HepG2 (cell line): ENCODE results near the gene TMEM184B. TPM values are rescaled to one million over a fixed set of nuclear protein-coding genes. Genes with fewer than 3 reads are reported as not detected.

Experiments
- AKAP8 ChIP-seq: sonication (generic); formaldehyde crosslinking; IDR thresholded peaks from 2 replicates; pipeline ENCODE4 v1.5.1; 2020; ENCODE audit warnings: mild to moderate bottlenecking, missing genetic modification reagents
- ARID2 ChIP-seq: sonication (generic); formaldehyde crosslinking; IDR thresholded peaks from 2 replicates; pipeline ENCODE4 v1.8.1; 2022; ENCODE audit warnings: mild to moderate bottlenecking, missing genetic modification reagents, borderline replicate concordance
- ATF7-NPFF ChIP-seq: sonication (generic); formaldehyde crosslinking; IDR thresholded peaks from 2 replicates; pipeline ENCODE4 v1.8.1; 2023; ENCODE audit warnings: mild to moderate bottlenecking, low read depth, missing genetic modification reagents, moderate library complexity
- KDM3A ChIP-seq: IDR thresholded peaks from 2 replicates; pipeline ENCODE4 v1.6.1; 2018; ENCODE audit warnings: low read depth, missing compliant biosample characterization
- MXI1 ChIP-seq: IDR thresholded peaks from 3 replicates; pipeline ENCODE4 v1.6.1; 2012; ENCODE audit warnings: low read depth, low read length, inconsistent platforms, borderline replicate concordance
- ZMYM3 ChIP-seq: sonication (generic); formaldehyde crosslinking; IDR thresholded peaks from 2 replicates; pipeline ENCODE4 v1.5.1; 2020; ENCODE audit warnings: mild to moderate bottlenecking, missing genetic modification reagents
- polyA plus RNA-seq, 8 experiments: library from polyadenylated mRNA; depleted of rRNA in 3 of 8; stranded (reverse) in 7 of 8; unstranded in 1 of 8; fragments of >200 nt; fragmentation: Illumina TruSeq in 4 of 8; extraction: Trizol in 4 of 8; gene quantifications; 2 replicates each; pipeline versions ENCODE4 v1.2.1 to v1.2.3, GENCODE V29; 2011 to 2016; ENCODE audit warnings: low read depth in 4 of 8, missing spikeins in 1 of 8, mixed read lengths in 1 of 8; ENCODE audit not compliant: insufficient read depth in 1 of 8
- total RNA-seq, 5 experiments: library from RNA; depleted of rRNA; stranded (reverse); fragments of >200 nt; fragmentation: Illumina TruSeq; extraction: Trizol; gene quantifications; 2 replicates each; pipeline ENCODE4 v1.2.3, GENCODE V29; 2016; ENCODE audit warnings: low read depth in 1 of 5
- TF ChIP-seq, protein P1 (sequence below): sonication (generic); formaldehyde crosslinking; IDR thresholded peaks from 2 replicates; pipeline ENCODE4 v1.9.0; 2021; ENCODE audit warnings: mild to moderate bottlenecking, missing genetic modification reagents
- TF ChIP-seq, protein P2 (sequence below): sonication (generic); formaldehyde crosslinking; IDR thresholded peaks from 2 replicates; pipeline ENCODE4 v1.9.0; 2022; ENCODE audit warnings: missing genetic modification reagents, mild to moderate bottlenecking, borderline replicate concordance
- TF ChIP-seq, protein P3 (sequence below): sonication (generic); formaldehyde crosslinking; IDR thresholded peaks from 2 replicates; pipeline ENCODE4 v1.5.0; 2020; ENCODE audit warnings: missing genetic modification reagents
- TF ChIP-seq, protein P4 (sequence below): sonication (generic); formaldehyde crosslinking; IDR thresholded peaks from 2 replicates; pipeline ENCODE4 v1.4.0; 2020; ENCODE audit warnings: missing genetic modification reagents
- TF ChIP-seq, protein P5 (sequence below): sonication (generic); formaldehyde crosslinking; IDR thresholded peaks from 2 replicates; pipeline ENCODE4 v1.8.1; 2023; ENCODE audit warnings: mild to moderate bottlenecking, moderate library complexity, missing genetic modification reagents
- TF ChIP-seq, protein P6 (sequence below): sonication (generic); formaldehyde crosslinking; IDR thresholded peaks from 2 replicates; pipeline ENCODE4 v1.4.0; 2020; ENCODE audit warnings: missing genetic modification reagents, borderline replicate concordance

The TMEM184B gene
- total and polyA plus RNA-seq, 2 of the 13 experiments (the other 11 are each of a cell fraction or from before 2014, with no cell fraction given), result 15.9 to 16.0 TPM

DNA sequence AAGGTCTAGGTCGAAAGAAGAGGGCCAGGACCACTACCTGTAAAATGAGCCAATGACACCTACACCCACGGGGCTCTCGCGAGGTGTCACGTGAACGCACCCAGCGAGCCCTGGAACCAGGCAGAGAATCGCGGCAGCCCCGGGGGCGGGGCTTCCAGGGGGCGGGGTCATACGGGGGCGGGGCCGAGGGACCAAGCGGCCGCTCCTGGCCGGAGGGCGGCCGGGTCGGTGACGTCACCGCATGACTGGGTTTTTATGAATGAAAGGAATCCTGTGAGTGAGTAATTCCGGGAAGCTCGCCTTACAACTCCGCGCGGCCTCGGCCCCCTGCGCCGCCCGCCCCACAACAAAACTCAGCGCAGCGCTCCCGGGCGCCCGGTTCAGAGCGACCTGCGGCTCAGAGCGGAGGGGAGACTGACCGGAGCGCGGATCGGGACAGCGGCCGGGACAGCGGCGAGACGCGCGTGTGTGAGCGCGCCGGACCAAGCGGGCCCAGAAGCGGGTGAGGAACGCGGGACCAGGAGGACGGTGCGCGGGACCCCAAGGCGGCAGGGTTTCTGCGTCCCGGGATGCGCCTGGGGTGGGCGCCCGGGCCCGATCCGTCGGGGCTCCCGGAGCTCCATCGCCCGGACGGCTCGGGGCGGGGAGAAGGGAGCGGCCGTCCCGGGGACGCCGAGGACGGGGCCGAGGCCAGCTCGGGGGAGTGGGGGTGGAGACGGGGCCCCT, 70.9 kb downstream of the TMEM184B start, which contains the start of gene MAFF (continued):
- TF ChIP-seq, protein P1, sequence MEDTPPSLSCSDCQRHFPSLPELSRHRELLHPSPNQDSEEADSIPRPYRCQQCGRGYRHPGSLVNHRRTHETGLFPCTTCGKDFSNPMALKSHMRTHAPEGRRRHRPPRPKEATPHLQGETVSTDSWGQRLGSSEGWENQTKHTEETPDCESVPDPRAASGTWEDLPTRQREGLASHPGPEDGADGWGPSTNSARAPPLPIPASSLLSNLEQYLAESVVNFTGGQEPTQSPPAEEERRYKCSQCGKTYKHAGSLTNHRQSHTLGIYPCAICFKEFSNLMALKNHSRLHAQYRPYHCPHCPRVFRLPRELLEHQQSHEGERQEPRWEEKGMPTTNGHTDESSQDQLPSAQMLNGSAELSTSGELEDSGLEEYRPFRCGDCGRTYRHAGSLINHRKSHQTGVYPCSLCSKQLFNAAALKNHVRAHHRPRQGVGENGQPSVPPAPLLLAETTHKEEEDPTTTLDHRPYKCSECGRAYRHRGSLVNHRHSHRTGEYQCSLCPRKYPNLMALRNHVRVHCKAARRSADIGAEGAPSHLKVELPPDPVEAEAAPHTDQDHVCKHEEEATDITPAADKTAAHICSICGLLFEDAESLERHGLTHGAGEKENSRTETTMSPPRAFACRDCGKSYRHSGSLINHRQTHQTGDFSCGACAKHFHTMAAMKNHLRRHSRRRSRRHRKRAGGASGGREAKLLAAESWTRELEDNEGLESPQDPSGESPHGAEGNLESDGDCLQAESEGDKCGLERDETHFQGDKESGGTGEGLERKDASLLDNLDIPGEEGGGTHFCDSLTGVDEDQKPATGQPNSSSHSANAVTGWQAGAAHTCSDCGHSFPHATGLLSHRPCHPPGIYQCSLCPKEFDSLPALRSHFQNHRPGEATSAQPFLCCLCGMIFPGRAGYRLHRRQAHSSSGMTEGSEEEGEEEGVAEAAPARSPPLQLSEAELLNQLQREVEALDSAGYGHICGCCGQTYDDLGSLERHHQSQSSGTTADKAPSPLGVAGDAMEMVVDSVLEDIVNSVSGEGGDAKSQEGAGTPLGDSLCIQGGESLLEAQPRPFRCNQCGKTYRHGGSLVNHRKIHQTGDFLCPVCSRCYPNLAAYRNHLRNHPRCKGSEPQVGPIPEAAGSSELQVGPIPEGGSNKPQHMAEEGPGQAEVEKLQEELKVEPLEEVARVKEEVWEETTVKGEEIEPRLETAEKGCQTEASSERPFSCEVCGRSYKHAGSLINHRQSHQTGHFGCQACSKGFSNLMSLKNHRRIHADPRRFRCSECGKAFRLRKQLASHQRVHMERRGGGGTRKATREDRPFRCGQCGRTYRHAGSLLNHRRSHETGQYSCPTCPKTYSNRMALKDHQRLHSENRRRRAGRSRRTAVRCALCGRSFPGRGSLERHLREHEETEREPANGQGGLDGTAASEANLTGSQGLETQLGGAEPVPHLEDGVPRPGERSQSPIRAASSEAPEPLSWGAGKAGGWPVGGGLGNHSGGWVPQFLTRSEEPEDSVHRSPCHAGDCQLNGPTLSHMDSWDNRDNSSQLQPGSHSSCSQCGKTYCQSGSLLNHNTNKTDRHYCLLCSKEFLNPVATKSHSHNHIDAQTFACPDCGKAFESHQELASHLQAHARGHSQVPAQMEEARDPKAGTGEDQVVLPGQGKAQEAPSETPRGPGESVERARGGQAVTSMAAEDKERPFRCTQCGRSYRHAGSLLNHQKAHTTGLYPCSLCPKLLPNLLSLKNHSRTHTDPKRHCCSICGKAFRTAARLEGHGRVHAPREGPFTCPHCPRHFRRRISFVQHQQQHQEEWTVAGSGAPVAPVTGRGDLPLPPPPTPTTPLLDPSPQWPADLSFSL (CRISPR knock-in tag), result no peak
- TF ChIP-seq, protein P2, sequence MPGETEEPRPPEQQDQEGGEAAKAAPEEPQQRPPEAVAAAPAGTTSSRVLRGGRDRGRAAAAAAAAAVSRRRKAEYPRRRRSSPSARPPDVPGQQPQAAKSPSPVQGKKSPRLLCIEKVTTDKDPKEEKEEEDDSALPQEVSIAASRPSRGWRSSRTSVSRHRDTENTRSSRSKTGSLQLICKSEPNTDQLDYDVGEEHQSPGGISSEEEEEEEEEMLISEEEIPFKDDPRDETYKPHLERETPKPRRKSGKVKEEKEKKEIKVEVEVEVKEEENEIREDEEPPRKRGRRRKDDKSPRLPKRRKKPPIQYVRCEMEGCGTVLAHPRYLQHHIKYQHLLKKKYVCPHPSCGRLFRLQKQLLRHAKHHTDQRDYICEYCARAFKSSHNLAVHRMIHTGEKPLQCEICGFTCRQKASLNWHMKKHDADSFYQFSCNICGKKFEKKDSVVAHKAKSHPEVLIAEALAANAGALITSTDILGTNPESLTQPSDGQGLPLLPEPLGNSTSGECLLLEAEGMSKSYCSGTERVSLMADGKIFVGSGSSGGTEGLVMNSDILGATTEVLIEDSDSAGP (CRISPR knock-in tag), result peak; percentile 34; the same call in 1 of the 2 replicates
- TF ChIP-seq, protein P3, sequence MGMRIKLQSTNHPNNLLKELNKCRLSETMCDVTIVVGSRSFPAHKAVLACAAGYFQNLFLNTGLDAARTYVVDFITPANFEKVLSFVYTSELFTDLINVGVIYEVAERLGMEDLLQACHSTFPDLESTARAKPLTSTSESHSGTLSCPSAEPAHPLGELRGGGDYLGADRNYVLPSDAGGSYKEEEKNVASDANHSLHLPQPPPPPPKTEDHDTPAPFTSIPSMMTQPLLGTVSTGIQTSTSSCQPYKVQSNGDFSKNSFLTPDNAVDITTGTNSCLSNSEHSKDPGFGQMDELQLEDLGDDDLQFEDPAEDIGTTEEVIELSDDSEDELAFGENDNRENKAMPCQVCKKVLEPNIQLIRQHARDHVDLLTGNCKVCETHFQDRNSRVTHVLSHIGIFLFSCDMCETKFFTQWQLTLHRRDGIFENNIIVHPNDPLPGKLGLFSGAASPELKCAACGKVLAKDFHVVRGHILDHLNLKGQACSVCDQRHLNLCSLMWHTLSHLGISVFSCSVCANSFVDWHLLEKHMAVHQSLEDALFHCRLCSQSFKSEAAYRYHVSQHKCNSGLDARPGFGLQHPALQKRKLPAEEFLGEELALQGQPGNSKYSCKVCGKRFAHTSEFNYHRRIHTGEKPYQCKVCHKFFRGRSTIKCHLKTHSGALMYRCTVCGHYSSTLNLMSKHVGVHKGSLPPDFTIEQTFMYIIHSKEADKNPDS (CRISPR knock-in tag), result 0 out of 2 replicates have a peak, but pooled peaks have one; percentile 21
- TF ChIP-seq, protein P4, sequence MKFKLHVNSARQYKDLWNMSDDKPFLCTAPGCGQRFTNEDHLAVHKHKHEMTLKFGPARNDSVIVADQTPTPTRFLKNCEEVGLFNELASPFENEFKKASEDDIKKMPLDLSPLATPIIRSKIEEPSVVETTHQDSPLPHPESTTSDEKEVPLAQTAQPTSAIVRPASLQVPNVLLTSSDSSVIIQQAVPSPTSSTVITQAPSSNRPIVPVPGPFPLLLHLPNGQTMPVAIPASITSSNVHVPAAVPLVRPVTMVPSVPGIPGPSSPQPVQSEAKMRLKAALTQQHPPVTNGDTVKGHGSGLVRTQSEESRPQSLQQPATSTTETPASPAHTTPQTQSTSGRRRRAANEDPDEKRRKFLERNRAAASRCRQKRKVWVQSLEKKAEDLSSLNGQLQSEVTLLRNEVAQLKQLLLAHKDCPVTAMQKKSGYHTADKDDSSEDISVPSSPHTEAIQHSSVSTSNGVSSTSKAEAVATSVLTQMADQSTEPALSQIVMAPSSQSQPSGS (CRISPR knock-in tag), result peak; percentile 87
- TF ChIP-seq, protein P5, sequence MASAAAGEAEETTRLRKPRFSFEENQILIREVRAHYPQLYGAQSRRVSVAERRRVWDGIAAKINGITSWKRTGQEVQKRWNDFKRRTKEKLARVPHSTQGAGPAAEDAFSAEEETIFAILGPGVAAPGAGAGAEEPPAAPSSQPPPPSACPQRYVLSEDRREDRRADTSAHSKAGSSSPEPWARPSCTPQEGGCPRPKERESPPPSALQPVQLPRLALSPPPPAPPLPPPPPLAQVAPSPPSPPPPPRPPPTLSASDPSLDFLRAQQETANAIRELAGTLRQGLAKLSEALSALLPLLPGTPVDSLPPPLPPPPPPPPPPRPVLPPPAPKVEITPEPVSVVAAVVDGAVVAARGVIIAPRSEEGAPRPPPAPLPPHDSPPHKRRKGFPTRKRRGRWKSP (CRISPR knock-in tag), result peak; percentile 68; the same call in 1 of the 2 replicates
- TF ChIP-seq, protein P6, sequence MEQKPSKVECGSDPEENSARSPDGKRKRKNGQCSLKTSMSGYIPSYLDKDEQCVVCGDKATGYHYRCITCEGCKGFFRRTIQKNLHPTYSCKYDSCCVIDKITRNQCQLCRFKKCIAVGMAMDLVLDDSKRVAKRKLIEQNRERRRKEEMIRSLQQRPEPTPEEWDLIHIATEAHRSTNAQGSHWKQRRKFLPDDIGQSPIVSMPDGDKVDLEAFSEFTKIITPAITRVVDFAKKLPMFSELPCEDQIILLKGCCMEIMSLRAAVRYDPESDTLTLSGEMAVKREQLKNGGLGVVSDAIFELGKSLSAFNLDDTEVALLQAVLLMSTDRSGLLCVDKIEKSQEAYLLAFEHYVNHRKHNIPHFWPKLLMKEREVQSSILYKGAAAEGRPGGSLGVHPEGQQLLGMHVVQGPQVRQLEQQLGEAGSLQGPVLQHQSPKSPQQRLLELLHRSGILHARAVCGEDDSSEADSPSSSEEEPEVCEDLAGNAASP (CRISPR knock-in tag), result peak; percentile 46; the same call in 1 of the 2 replicates
- TF ChIP-seq AKAP8 (CRISPR knock-in tag), result 0 out of 2 replicates have a peak, but pooled peaks have one; percentile 9
- no peak for TF ChIP-seq ARID2
- no peak for TF ChIP-seq ZMYM3 (CRISPR knock-in tag)
- peak; percentile 36; the same call in 1 of the 2 replicates for TF ChIP-seq ATF7-NPFF (CRISPR knock-in tag)
- 0 out of 2 replicates have a peak, but pooled peaks have one; percentile 21 for TF ChIP-seq KDM3A (CRISPR knock-in tag)
- TF ChIP-seq MXI1, result peak; percentile 68; the same call in 1 of the 3 replicates
